ENCODE data around the gene CELF4.

CELF4 gene

DNA sequence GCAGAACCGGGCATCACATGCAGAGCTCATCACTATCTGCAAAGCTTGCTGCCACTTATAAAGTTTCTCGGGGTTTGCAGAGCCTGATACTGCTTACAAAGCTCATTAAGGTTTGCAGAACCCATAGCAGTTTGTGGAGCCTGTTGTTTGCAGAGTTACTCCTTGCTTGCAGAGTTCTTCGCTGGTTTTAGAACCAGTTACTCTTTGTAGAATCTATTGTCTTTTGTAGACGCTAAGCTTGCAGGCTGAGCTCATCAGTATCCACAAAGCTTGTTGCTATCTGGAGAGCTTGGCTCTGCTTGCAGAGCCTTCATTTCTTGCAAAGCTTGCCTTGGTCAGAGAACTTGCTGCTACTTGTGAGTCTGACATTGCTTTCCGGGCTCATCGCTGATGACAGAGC, 106.9 kb downstream of the CELF4 start:
- DNase-seq, result no peak

DNA sequence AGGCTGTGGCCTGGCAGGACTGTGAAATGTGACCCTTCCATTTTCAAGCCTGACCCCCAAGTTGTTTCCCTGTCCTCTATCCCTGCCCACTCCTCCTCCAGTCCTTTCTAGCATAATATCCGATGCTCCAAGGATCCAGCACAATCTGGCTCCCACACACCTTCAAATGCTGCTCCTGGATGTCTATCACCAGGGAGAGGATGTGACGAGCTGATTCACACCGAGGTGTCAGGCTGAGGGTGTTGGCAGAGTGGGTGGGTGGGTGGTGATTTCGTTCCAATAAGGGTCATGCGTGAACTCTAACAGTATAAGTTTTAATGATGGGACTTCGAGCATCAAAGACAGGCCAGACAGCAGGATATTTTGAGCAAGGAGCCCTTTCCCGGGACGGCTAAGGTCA, 107.8 kb downstream of the CELF4 start:
- no peak for DNase-seq

DNA sequence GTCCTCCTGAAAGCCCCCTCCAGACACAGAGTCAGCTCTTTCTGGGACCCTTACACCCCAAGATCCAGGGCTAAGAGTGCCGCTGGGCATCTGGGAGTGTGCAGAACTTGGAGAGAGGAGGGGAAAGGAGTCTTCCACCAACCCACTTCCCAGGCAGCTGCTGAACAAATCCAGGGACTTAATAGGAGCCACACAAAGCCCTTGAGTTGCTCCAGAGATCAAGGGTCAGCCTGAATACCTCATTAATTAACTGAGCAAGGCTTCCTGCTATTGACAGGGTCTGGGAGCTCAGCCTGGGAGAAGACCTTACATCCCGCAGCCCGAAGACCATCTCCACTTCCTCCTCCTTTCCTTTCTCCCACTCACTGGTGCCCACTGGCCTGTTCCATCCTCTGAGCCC, 108.3 kb downstream of the CELF4 start:
- no peak for DNase-seq

DNA sequence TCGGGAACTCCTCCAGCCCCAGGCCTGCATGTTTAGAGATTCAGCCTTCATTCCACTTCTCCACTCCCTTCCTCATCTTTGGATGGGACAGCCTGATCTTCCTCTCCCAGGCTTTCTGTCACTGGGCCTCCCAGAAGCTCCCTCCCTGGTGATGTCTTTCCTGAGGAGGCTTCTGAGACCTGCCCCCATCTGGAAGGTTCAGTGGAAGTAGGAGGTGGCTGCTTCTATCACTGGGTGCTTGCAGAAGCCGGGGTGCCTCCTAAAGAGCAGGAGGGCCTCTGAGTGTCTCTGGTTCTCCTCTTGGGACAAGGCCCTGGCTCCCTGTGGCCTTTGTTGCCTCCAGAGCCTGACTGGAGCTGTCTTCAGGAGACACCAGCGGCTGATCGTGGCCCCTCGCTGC, 108.7 kb downstream of the CELF4 start:
- no peak for DNase-seq

DNA sequence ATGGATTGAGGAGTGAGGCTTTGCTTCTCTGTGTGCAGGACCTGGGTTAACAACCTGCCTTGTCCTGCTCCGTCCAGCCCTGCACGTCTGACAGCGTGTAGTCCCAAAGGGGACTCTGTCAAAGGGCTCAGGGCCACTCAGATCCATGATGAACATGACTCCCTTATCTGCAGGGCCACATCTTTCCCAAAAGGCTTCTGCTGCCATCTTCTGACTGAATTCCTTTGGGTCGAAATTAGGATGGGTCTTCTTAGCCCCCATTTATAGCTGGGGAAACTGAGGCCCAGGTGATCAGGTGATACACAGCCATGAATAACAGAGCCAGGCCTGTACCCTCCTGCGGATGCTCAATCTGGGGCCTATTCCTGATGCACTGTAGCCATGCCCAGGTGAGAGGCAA, 109.2 kb downstream of the CELF4 start:
- DNase-seq, result no peak

DNA sequence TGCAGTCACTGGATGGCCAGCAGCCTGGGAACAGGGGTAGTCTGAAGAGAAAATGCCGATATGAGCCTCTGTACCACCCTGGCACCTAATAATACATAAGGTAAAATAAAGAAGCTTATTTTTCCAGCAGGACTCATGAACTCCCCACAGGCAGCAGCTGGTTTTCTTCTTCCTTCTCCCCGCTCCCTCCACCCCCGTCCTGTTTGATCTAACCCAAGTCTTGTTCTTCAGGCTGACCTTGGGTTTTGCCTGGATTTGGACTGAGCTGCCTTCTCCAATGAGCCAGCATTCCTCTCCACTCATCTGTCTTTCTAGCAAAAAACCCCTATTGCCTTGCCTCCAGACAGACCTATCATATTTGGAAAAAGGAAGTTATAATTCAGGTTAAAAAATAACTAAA, 111.8 kb downstream of the CELF4 start:
- no peak for DNase-seq

DNA sequence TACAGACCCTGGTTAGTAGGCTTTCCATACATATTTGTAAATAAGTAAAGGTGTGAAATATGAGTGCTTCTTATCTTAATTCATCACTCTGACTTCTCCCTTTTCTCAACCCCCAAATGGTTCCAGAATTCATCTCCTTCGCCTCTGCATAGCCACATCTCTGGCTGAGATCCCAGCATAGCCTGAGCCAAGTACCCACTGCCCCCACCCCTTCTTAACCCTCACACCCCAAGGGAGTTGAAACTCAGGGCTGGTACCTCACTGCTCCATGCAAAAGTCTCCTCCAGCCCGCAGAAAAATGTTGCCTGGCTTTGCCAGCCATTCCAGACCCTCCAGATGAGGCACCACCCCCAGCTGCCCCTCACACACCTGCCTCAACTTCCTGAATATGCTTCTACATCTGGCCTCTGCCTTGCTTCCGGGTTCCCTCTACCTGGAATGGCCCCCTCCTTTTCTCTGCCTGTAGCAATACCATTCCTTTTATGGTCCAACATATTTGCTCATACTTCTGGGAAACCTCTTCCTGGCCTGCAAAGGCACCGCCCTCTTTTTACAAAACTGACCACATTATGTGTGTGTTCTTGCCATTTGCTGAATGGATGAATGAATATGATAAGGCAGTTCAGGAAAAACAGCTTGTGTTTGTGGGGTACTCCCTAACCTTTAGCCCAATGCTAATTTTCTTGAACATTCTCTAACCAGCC, 112.8 kb downstream of the CELF4 start:
- peak; percentile 20 for DNase-seq

DNA sequence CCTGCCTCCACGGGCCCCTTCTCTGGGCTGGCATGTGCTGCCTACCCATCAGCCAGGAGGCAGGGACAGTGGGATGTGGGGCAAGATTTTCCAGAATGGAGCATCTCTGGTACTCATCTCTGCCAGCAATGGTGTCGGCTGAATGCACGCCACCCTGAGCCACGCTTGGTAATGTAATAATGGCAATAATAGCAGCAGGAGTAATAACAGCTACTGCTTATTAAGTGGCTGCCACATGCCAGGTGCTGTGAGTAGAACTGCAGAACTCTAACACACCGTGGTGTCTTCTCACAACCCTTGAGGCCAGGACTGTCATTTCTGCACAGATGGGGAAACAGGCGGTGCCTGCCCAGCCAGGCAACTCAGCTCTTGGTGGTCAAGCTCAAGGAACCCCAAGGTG, 113.6 kb downstream of the CELF4 start:
- DNase-seq, result no peak

DNA sequence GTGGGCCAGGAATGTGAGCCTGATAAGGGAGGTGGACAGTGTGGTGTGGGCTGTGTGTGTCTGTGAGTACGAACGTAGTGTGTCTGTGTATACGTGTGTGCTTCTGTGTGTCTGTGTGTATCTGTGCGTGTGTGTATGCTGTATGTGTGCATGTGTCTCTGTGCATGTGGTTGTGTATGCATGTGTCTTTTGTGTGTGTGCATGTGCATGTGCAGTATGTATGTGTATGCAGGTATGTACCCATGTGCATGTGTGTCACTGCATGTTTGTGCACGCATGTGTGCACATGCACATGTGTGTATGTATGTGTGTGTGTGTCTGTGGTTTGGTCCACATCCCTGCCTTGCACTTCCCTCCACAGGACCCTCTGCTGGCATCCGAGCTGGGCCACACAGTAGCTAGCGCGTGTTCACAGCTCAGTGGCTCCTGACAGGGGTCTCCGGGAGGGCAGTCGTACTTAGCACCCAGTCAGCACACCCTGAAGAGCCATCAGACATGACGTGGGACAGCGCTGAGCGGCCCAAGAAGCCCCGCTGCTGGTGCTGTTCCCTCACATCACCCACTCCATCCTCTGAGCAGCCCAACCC, 114.3 kb downstream of the CELF4 start:
- no peak for DNase-seq

DNA sequence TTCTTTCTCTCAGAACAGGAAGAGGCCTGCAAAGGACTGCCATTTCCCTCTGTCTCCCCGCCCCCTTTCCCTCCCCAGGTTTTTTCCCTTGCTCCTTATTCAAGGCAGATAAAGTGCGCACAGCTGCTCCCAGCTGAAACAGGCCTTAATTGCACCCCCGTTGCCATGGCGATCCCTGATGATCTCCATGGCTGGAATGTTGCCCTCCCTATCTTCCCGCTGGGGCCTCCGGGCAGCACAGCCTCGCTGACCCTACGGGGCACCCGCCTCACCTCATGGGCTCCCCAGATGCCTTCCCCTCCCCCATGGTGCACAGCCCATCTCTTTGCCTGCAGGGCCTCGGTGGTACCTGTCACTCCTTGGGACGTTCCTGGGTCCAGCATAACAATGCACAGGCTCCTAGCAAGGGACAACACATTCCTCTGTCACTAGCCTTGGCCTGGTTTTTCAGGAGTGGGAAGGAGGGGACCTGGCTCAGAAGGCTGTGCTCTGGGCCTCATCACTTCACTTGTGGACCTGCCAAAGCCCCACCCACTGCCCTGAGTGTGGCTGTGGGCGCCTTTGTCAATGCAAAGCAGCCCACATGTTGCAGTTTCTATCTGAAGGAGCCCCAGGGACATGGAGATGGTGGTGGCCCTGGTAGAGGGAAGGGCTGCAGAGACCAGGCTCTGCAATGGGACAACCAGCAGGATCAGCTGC, 115.0 kb downstream of the CELF4 start:
- peak; percentile 18 for DNase-seq

DNA sequence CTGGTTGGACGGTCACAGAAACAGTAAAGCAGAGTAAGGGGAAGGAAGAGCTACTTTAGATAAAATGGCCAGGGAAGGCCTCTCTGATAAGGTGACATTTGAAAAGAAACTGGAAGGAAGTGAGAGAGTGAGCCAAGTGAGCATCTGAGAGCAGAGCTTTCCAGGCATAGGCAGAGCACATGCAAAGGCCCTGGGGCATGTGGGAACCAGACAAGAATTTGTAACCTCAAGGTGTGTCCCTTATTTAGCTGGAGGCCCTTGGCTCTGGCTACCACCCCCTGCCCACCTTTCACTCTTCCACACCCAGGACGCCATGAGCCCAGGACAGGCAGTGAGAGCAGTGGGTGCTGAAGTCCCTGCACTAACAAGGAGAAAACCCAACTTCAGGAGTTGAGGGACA, 116.0 kb downstream of the CELF4 start:
- no peak for DNase-seq

DNA sequence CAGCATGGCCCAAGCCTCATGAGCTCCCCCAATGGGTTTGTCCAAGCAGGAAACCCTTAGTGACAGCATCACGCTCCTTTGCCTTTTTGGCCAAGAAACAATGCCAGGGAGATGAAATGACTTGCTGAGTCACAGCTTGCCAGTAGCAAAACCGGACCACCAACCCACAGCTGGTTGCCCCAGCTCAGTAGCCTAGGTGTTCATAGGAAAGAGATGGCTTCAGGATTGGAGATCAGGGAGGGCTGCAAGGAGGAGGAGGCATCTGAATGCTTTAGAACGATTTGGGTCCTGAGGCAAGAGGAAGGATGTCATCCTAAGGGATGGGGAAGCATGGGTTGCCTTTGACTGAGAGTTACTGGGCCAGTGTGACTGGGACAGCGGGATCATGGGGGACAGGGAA, 116.7 kb downstream of the CELF4 start:
- no peak for DNase-seq

DNA sequence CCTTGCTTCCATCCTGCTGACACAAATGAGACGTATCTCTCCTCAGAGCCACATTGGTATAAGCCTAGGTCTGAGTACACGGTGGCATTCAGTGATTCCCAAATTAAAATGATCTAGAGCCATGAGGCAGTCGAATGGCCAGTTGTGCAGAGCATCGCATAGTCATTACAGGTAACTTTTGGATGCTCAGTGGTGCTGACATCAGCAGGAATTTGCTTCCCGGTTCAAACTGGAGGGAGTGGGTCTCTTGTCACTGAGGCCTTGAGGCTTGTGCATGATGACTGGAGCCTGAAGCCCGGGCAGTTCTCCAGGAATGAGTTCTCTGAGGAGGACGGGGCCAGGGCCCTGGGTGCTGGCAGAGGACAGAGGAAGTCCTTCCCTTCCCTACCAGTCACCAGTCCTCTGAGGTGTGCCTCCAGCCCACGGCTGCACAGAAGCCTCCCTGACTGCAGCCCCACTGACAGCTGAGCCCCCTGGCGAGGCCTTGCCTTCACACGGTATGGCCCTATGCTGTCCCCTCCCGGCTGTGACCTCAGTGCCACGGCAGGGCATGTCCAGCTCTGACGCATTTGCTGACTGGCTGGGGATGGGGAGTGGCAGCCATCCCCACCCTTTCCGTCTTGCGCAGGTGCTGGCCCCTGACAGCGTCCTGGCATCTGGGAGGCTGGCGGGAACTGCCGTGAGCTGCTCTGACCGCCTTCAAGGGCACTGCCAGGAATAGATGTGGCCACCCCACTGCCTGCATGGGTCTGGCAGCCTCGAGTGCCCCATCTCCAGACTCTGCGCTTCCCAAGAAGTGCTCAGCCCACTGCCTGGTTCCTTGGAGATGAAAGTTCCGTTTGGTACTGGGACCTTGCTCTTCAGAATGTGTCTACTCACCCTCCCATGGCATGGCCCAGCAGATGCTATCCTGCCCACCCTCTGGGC, 117.4 kb downstream of the CELF4 start:
- no peak for DNase-seq

DNA sequence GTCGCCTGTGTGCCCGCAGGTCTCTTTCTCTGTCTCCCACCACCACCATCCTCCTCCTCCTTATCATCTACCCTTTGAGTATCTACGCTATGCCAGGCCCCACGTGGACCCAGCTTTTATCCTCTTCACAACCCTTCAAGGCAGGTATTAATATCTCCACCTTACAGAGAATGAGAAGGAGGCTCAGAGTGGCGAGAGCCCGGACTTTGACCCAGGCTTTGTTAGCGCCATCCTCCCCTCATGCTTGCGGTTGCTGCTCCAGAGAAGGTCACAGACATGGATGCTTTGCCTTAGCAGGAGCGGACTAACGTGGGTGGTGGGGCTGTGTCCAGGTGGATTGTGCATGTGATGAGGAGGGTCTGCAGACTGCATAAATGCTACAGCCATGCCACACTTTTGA, 119.8 kb downstream of the CELF4 start:
- DNase-seq, result no peak

DNA sequence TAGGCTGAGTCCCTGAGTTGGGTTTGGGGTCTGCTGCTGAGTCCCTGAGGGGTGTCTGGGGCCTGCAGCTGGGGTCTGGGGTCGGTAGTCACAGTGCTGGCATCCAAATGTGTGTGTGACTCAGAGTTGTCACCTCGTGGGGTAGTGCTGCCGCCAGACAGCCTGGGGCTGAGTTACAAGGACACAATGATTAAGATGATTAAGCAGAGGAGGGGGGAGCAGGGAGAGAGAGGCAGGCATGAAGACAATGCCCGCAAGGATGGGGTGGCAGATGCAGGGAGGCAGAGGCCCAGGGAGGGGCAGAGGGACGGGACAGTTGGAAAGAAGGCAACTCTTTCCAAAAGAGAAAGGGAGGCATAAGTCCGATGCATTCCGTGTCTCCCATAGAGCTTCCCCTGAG, 120.2 kb downstream of the CELF4 start:
- peak; percentile 11 for DNase-seq

DNA sequence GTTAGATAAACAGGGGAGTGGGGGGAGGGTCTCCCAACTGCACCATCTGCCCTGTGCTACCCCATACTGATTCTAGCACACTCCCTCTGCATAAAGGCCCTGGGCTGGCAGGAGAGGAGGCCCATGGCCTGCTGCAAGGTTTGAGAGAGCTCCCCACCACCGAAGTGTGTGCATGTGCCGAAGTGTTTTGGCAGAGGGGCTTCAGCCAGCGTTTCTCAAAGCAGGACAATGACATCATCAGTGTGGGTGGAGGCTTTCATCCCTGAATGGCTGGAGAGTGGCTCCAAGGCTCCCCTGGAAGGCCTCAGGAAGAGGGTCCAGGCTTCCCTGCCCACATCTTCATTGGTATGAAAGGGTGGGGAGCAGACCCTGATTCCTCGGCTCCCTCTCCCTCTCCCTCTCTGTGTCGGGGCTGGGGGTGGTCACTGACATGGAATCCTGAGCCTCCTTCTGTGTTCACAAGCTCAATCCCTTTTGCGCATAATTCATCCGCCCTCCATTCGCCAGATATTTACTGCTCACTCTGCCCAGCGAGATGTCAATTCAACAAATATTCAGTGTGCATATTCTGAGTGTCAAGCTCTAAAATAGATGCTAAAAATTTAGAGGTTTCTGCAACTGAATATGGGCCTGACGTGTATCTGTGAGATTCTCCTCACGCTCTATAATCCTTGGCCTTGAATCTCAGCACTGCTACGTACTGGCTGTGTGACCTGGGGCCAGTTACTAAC, 122.1 kb downstream of the CELF4 start:
- no peak for DNase-seq

DNA sequence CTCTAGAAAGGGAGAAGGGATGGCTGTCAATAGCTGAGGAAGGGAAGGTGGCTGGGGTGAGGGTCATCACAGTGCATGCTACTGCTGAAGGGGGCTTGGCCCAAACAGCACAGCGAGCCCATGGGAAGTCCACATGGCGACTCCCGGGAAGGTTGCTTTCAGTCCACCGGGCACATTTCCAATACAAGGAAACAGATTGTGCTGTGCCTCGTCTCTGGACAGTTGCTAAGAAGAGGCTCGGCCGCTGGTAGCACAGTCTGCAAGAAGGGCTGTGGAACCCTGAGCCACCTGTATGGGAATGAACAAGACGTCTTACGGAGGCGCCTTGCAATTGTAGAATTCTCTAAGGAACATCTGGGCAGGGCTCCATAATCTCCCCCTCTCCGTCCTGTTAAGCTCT, 123.1 kb downstream of the CELF4 start:
- DNase-seq, result no peak

DNA sequence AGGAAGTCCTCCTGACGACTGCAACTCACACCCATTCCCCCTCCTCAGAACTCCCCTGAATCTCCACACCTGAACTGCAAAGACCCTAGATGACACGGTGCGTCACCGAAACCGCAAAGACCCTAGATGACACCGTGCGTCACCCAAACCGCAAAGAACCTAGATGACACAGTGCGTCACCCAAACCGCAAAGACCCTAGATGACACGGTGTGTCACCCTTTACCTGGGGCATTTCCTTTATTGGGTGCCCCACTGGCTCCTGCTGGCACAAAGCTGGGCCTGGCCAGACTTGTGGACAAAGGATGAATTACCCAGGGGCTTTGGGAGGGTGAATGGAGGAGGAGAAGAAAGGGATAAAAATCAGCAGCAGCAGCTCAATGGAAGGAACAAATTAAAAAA, 123.8 kb downstream of the CELF4 start:
- no peak for DNase-seq

DNA sequence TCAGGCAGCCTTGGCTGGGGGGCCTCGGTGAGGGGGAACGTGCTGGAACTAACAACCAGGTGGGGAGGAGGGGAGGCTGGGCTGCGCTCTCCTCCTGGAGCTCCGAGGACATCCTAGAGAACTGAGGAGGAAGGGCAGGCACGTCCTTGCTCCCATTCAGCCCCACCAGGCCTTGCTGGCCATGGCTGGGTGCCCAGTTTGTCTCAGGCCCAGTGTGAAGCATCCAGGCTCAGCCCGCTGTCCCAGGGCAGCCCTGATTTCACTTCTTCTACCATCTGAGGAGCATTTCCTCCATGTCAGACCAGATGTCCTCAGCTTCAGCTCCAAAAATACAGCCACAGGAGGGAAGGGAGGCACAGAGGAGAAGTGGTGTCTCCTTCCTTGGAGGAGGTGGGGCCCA, 125.4 kb downstream of the CELF4 start:
- DNase-seq, result no peak

DNA sequence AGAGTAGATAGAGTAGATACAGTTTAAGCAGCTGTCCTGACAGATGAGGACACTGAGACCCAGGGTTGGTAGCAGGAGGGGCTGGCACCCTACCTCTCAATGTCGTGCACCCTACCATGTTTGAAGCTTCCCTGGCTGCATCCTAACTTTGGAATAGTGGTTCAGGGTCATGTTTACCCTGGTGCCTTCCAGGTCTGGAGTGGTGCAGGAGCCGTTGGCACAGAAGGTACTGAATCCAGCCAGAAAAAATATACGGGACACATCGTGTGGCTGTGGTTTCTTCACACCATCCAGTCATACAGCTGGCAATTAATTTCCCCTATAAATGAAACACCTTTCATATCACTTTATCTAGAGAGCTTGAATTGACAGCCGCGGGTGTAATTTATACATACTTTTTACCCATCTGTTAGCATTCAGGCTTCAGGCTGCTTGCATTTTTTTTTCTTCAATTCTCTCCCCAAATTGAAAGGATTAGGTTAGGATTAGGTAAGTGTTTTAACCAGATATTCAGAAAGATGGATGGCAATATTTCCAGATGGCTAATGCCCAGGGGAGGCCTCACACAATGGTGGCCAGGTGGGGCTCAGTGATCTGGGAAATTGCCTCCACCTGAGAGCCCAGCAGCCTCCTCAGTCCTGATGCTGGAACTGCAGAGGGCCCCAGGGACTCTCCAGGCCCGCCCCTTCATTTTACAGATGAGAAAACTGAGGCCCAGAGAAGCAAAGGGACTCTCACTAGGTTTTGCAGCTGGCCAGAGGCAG, 127.0 kb downstream of the CELF4 start:
- DNase-seq, result no peak

DNA sequence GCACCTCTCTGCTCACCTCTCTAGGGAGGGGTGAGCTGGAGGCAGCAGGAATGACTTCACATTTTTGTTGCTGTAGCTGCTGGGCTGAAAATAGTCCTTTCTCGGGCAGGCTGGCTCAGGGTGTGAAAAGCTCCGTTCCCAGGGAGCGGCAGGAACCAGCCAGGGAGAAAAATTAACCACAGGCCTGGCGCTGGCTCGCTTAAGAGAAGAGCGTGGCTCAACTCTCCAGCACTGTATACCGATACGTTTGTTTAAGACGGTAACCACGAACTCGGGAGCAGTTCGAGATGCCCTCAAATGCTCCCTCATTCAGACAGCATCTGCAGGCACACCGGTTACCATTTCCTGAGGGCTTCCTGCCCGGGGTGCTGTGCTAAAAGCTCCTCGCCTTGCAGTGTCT, 129.6 kb downstream of the CELF4 start:
- no peak for DNase-seq
